K562 (cell line): ENCODE data around the gene TRERF1.
A peak's percentile ranks its signal among the peaks of the same experiment; 100 is the strongest.

Experiments used
- CTBP1 ChIP-seq: fragments of 450-650 bp; IDR thresholded peaks from 2 replicates; pipeline ENCODE4 v1.6.1; 2016; ENCODE audit warnings: borderline replicate concordance
- FOXM1 ChIP-seq, 2 experiments: fragments of 450-650 bp in 1 of 2; sonication (generic) in 1 of 2; formaldehyde crosslinking in 1 of 2; IDR thresholded peaks; 2 replicates each; pipeline versions ENCODE4 v1.6.1 to v1.9.0; 2017 to 2022; ENCODE audit warnings: low read depth in 2 of 2, mild to moderate bottlenecking in 2 of 2, missing genetic modification reagents in 1 of 2, moderate library complexity in 1 of 2
- RFX5 ChIP-seq: IDR thresholded peaks from 2 replicates; pipeline ENCODE4 v1.6.1; 2011; ENCODE audit warnings: low read depth, mild to moderate bottlenecking, improper control_type of control experiment, low read length
- ZBTB8A ChIP-seq: fragments of 450-650 bp; IDR thresholded peaks from 2 replicates; pipeline ENCODE4 v1.6.1; 2018; ENCODE audit warnings: mild to moderate bottlenecking, moderate library complexity; ENCODE audit not compliant: partially characterized antibody
- ZKSCAN8 ChIP-seq: fragments of 200-800 bp; sonication (Bioruptor generic); IDR thresholded peaks from 2 replicates; pipeline ENCODE4 v1.6.1; 2016; ENCODE audit warnings: missing genetic modification characterization, missing compliant biosample characterization

DNA sequence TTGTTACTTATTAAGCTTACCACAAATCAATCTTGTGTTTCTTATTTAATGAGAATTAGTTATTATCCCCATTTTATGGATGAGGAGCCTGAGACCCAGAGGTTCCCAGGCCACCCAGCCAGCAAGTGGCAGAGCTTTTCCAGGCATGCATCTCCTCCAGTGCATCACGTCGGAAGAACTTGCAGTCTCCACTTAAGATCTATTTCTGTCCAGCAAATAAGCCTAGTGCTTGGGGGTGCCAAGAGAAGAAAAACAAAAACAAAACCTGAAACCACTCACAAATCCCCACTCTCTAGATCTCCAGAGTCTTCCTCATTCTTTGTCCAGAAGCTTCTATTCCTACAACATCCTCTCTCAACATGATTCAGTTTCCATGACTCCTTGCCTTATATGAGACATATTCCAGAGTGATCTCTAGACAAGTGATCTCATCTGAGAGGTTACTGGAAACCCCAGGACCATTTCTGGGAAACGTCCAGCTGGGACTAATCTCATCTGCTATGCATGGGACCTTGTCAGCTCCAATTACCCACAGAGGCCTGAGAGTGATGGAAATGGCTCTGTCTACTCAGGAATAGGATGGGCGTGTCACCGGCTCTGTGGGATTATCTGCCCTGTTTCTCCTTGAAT, 261.1 kb downstream of the TRERF1 start:
- no peak for TF ChIP-seq ZBTB8A
- TF ChIP-seq CTBP1: peak; percentile 67; the same call in 1 of the 2 replicates
- no peak for TF ChIP-seq RFX5
- TF ChIP-seq FOXM1 (IDR thresholded peaks at IDR 0.05; ENCODE audit: low read depth): no peak
- TF ChIP-seq FOXM1 (CRISPR knock-in tag; IDR thresholded peaks at IDR 0.05; ENCODE audit: low read depth): no peak
- TF ChIP-seq ZKSCAN8 (CRISPR knock-in tag): no peak
